WTC11 (cell line): ENCODE measurements around the gene LEFTY2. TPM values are rescaled to one million over a fixed set of nuclear protein-coding genes. Genes with fewer than 3 reads are reported as not detected.

Experiments
- ATAC-seq: fragments of 200-7000 bp; cut with Tn5 transposase; 2 replicates; pipeline ENCODE4 v1.10.0; 2021; ENCODE audit warnings: mild to moderate bottlenecking, moderate library complexity
- CTCF ChIA-PET: fragments of 300-600 bp; sonication (Branson Sonifier 250); formaldehyde crosslinking; loops from one replicate; lab custom pipeline; 2021; ENCODE audit warnings: antibody characterized with exemption; lab: Charles Lee
- POLR2A ChIA-PET: fragments of 350-600 bp; sonication (Branson Sonifier 250); formaldehyde crosslinking; loops from one replicate; lab custom pipeline; 2021; ENCODE audit warnings: antibody characterized with exemption; lab: Charles Lee
- DNase-seq: peaks from one replicate; pipeline ENCODE4 v3.0.0; 2021; ENCODE audit warnings: low spot score
- H3K27ac Mint-ChIP-seq: 2 replicates; pipeline ENCODE4 v1.8.0; 2021; ENCODE audit warnings: mixed read lengths
- H3K27me3 Mint-ChIP-seq: 2 replicates; pipeline ENCODE4 v1.8.0; 2021; ENCODE audit warnings: low read depth, mild to moderate bottlenecking, moderate library complexity, mixed read lengths
- H3K36me3 Mint-ChIP-seq: 2 replicates; pipeline ENCODE4 v1.8.0; 2021; ENCODE audit warnings: mixed read lengths
- H3K4me1 Mint-ChIP-seq: 2 replicates; pipeline ENCODE4 v1.8.0; 2022; ENCODE audit warnings: mixed read lengths
- H3K4me3 Mint-ChIP-seq: 2 replicates; pipeline ENCODE4 v1.8.0; 2021; ENCODE audit warnings: mild to moderate bottlenecking, moderate library complexity, mixed read lengths
- H3K9me3 Mint-ChIP-seq: 2 replicates; pipeline ENCODE4 v1.8.0; 2021; ENCODE audit warnings: mixed read lengths
- CREM ChIP-seq: sonication (generic); formaldehyde crosslinking; IDR thresholded peaks from 2 replicates; pipeline ENCODE4 v1.8.1; 2022; ENCODE audit warnings: mild to moderate bottlenecking, missing genetic modification reagents, moderate library complexity
- E2F4 ChIP-seq: sonication (generic); formaldehyde crosslinking; IDR thresholded peaks from 2 replicates; pipeline ENCODE4 v1.8.1; 2022; ENCODE audit warnings: low read depth, mild to moderate bottlenecking, moderate library complexity, missing genetic modification reagents, borderline replicate concordance
- EMX1 ChIP-seq: fragments of 250-450 bp; sonication (Bioruptor Pico); IDR thresholded peaks from 2 replicates; pipeline ENCODE4 v1.8.0; 2021; ENCODE audit warnings: mild to moderate bottlenecking
- FOXJ3 ChIP-seq: sonication (generic); formaldehyde crosslinking; IDR thresholded peaks from 2 replicates; pipeline ENCODE4 v1.9.0; 2021; ENCODE audit warnings: missing genetic modification reagents, mild to moderate bottlenecking, borderline replicate concordance
- FOXK1 ChIP-seq: sonication (generic); formaldehyde crosslinking; IDR thresholded peaks from 2 replicates; pipeline ENCODE4 v1.8.0; 2022; ENCODE audit warnings: mild to moderate bottlenecking, moderate library complexity, missing genetic modification reagents
- GRHL2 ChIP-seq: fragments of 250-450 bp; sonication (Bioruptor Pico); IDR thresholded peaks from 2 replicates; pipeline ENCODE4 v1.8.0; 2022; ENCODE audit warnings: mild to moderate bottlenecking, moderate library complexity; ENCODE audit not compliant: insufficient replicate concordance, severe bottlenecking
- HMGXB4 ChIP-seq: sonication (generic); formaldehyde crosslinking; IDR thresholded peaks from 2 replicates; pipeline ENCODE4 v1.8.1; 2023; ENCODE audit warnings: mild to moderate bottlenecking, moderate library complexity, missing genetic modification reagents
- IRF2 ChIP-seq: sonication (generic); formaldehyde crosslinking; IDR thresholded peaks from 2 replicates; pipeline ENCODE4 v1.8.0; 2022; ENCODE audit warnings: low read depth, missing genetic modification reagents, borderline replicate concordance
- MLX ChIP-seq: sonication (generic); formaldehyde crosslinking; IDR thresholded peaks from 2 replicates; pipeline ENCODE4 v1.8.1; 2023; ENCODE audit warnings: mild to moderate bottlenecking, missing genetic modification reagents, moderate library complexity
- NFE2L1 ChIP-seq: sonication (generic); formaldehyde crosslinking; IDR thresholded peaks from 2 replicates; pipeline ENCODE4 v1.8.1; 2023; ENCODE audit warnings: missing genetic modification reagents
- NR1H2 ChIP-seq: sonication (generic); formaldehyde crosslinking; IDR thresholded peaks from 2 replicates; pipeline ENCODE4 v1.9.0; 2021; ENCODE audit warnings: mild to moderate bottlenecking, moderate library complexity, missing genetic modification reagents
- NR3C1 ChIP-seq: sonication (generic); formaldehyde crosslinking; conservative IDR thresholded peaks from 2 replicates; pipeline ENCODE4 v1.8.1; 2023; ENCODE audit warnings: low read depth, mild to moderate bottlenecking, missing genetic modification reagents
- TEAD4 ChIP-seq: sonication (generic); formaldehyde crosslinking; IDR thresholded peaks from 2 replicates; pipeline ENCODE4 v1.8.0; 2022; ENCODE audit warnings: mild to moderate bottlenecking, missing genetic modification reagents
- TP53 ChIP-seq: sonication (generic); formaldehyde crosslinking; IDR thresholded peaks from 2 replicates; pipeline ENCODE4 v1.8.1; 2023; ENCODE audit warnings: mild to moderate bottlenecking, missing genetic modification reagents
- ZBTB43 ChIP-seq: sonication (generic); formaldehyde crosslinking; IDR thresholded peaks from 2 replicates; pipeline ENCODE4 v1.8.1; 2023; ENCODE audit warnings: mild to moderate bottlenecking, missing genetic modification reagents
- ZMAT4 ChIP-seq: fragments of 250-450 bp; sonication (Bioruptor Pico); IDR thresholded peaks from 2 replicates; pipeline ENCODE4 v1.9.0; 2021; ENCODE audit warnings: mild to moderate bottlenecking
- ZNF423 ChIP-seq: fragments of 250-450 bp; sonication (Bioruptor Pico); IDR thresholded peaks from 2 replicates; pipeline ENCODE4 v2.1.2; 2022; ENCODE audit warnings: mild to moderate bottlenecking, moderate library complexity
- total RNA-seq: library from RNA; stranded (reverse); gene quantifications from 3 replicates; pipeline ENCODE4 v1.2.3, GENCODE V29; 2021
- TF ChIP-seq, protein P1 (sequence below): sonication (generic); formaldehyde crosslinking; IDR thresholded peaks from 2 replicates; pipeline ENCODE4 v1.8.1; 2022; ENCODE audit warnings: low read depth, missing genetic modification reagents, borderline replicate concordance
- TF ChIP-seq, protein P2 (sequence below): sonication (generic); formaldehyde crosslinking; conservative IDR thresholded peaks from 2 replicates; pipeline ENCODE4 v1.8.1; 2022; ENCODE audit warnings: mild to moderate bottlenecking, missing genetic modification reagents
- TF ChIP-seq, protein P3 (sequence below): fragments of 250-450 bp; sonication (Bioruptor Pico); IDR thresholded peaks from 2 replicates; pipeline ENCODE4 v2.1.2; 2022; ENCODE audit warnings: mild to moderate bottlenecking, moderate library complexity
- TF ChIP-seq, protein P4 (sequence below): sonication (generic); formaldehyde crosslinking; IDR thresholded peaks from 2 replicates; pipeline ENCODE4 v1.8.1; 2023; ENCODE audit warnings: mild to moderate bottlenecking, missing genetic modification reagents

The LEFTY2 gene
- total RNA-seq, 1 experiment from 2014 or later = 15.5 TPM

GRCh38 chr1:225903623-225904022 is 37.4 kb downstream of the LEFTY2 start:
- Mint-ChIP-seq H3K27me3 (peaks cover 30% of the 10 kb centered on the region), H3K36me3 (no peaks in the 10 kb centered on the region), H3K4me1 (peaks cover 25% of the 10 kb centered on the region), H3K27ac (no peak overlapping the region)
- DNase-seq = no peak
- POLR2A ChIA-PET = interaction anchor here (0.9 kb wide), 1 partner anchor 14 kb away, joined by 3 read pairs; no protein-coding TSS in a partner anchor
- TF ChIP-seq TEAD4 (no peak), EMX1 (no peak), GRHL2 (no peak), NR3C1 (CRISPR knock-in tag) (no peak), ZMAT4 (CRISPR knock-in tag) (no peak), E2F4 (CRISPR knock-in tag) (no peak), IRF2 (no peak), NFE2L1 (CRISPR knock-in tag) (no peak), FOXK1 (CRISPR knock-in tag) (no peak), ZBTB43 (CRISPR knock-in tag) (no peak), HMGXB4 (no peak), ZNF423 (CRISPR knock-in tag) (no peak)
- TF ChIP-seq, protein P1, sequence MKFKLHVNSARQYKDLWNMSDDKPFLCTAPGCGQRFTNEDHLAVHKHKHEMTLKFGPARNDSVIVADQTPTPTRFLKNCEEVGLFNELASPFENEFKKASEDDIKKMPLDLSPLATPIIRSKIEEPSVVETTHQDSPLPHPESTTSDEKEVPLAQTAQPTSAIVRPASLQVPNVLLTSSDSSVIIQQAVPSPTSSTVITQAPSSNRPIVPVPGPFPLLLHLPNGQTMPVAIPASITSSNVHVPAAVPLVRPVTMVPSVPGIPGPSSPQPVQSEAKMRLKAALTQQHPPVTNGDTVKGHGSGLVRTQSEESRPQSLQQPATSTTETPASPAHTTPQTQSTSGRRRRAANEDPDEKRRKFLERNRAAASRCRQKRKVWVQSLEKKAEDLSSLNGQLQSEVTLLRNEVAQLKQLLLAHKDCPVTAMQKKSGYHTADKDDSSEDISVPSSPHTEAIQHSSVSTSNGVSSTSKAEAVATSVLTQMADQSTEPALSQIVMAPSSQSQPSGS (CRISPR knock-in tag) = no peak
- TF ChIP-seq, protein P2, sequence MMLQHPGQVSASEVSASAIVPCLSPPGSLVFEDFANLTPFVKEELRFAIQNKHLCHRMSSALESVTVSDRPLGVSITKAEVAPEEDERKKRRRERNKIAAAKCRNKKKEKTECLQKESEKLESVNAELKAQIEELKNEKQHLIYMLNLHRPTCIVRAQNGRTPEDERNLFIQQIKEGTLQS (CRISPR knock-in tag) = no peak
- TF ChIP-seq, all 79 proteins: peak for 0
- CTCF ChIA-PET = no interaction called here
- Mint-ChIP-seq H3K9me3 (peaks cover 5% of the 10 kb centered on the region), H3K4me3 (no peak overlapping the region)
- ATAC-seq = no peak

GRCh38 chr1:225899044-225899925 is 41.7 kb downstream of the LEFTY2 start:
- Mint-ChIP-seq H3K4me1 (peaks cover 43% of the 10 kb centered on the region), H3K9me3 (peaks cover 5% of the 10 kb centered on the region), H3K36me3 (no peaks in the 10 kb centered on the region), H3K27me3 (peaks cover 20% of the 10 kb centered on the region), H3K4me3 (peak overlapping the region; percentile 14; the same call in 1 of the 2 replicates), H3K27ac (peak overlapping the region; percentile 95)
- POLR2A ChIA-PET = interaction anchor here (0.6 to 1.0 kb wide), 5 partner anchors 9 to 49 kb away, joined by 3 to 8 read pairs (median 4); partner anchors contain the start of genes LEFTY2 and TMEM63A
- peak; percentile 87 for ATAC-seq
- CTCF ChIA-PET = interaction anchor here (1.0 to 3.3 kb wide), 6 partner anchors 10 to 425 kb away, joined by 3 to 30 read pairs (median 8); partner anchors contain the start of genes LEFTY1 and TMEM63A
- DNase-seq = peak; percentile 75
- TF ChIP-seq, protein P3, sequence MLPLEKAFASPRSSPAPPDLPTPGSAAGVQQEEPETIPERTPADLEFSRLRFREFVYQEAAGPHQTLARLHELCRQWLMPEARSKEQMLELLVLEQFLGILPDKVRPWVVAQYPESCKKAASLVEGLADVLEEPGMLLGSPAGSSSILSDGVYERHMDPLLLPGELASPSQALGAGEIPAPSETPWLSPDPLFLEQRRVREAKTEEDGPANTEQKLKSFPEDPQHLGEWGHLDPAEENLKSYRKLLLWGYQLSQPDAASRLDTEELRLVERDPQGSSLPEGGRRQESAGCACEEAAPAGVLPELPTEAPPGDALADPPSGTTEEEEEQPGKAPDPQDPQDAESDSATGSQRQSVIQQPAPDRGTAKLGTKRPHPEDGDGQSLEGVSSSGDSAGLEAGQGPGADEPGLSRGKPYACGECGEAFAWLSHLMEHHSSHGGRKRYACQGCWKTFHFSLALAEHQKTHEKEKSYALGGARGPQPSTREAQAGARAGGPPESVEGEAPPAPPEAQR (CRISPR knock-in tag) = 0 out of 2 replicates have a peak, but pooled peaks have one; percentile 22
- TF ChIP-seq FOXJ3 (CRISPR knock-in tag) = no peak
- TF ChIP-seq MLX (CRISPR knock-in tag) = no peak
- peak; percentile 20; the same call in 1 of the 2 replicates for TF ChIP-seq TP53
- TF ChIP-seq, protein P4, sequence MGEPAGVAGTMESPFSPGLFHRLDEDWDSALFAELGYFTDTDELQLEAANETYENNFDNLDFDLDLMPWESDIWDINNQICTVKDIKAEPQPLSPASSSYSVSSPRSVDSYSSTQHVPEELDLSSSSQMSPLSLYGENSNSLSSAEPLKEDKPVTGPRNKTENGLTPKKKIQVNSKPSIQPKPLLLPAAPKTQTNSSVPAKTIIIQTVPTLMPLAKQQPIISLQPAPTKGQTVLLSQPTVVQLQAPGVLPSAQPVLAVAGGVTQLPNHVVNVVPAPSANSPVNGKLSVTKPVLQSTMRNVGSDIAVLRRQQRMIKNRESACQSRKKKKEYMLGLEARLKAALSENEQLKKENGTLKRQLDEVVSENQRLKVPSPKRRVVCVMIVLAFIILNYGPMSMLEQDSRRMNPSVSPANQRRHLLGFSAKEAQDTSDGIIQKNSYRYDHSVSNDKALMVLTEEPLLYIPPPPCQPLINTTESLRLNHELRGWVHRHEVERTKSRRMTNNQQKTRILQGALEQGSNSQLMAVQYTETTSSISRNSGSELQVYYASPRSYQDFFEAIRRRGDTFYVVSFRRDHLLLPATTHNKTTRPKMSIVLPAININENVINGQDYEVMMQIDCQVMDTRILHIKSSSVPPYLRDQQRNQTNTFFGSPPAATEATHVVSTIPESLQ (CRISPR knock-in tag) = no peak
- TF ChIP-seq CREM (CRISPR knock-in tag) = no peak
- no peak for TF ChIP-seq NR1H2 (CRISPR knock-in tag)
